ENCODE measurements around the gene IGF1.

DNA sequence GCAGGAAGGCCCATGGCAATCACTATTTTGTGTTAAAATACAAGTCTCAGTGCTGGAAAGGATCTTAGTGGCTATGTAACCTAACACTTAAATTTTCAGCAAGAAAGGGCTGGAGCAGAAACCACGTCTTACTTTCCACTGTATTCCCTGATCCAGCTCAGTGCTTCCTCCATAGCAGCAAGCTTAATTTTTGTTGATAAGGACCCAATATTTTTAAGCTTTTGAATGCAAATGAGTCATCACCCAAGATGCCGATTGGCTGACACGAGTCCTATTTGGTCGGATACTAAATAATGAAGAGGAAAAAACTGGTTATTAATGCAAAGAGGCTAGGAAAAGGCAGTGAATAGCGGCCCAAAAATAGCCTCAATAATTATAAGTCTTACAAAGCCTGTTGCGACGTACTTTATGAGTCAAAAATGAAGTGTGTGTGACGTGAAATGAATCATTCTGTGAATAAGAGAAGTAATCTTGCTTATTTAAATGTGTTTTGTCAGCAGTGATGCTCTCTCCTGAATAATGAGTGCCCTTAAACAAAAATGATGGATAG is 46.9 kb upstream of the IGF1 start:
- TF ChIP-seq, protein P1, sequence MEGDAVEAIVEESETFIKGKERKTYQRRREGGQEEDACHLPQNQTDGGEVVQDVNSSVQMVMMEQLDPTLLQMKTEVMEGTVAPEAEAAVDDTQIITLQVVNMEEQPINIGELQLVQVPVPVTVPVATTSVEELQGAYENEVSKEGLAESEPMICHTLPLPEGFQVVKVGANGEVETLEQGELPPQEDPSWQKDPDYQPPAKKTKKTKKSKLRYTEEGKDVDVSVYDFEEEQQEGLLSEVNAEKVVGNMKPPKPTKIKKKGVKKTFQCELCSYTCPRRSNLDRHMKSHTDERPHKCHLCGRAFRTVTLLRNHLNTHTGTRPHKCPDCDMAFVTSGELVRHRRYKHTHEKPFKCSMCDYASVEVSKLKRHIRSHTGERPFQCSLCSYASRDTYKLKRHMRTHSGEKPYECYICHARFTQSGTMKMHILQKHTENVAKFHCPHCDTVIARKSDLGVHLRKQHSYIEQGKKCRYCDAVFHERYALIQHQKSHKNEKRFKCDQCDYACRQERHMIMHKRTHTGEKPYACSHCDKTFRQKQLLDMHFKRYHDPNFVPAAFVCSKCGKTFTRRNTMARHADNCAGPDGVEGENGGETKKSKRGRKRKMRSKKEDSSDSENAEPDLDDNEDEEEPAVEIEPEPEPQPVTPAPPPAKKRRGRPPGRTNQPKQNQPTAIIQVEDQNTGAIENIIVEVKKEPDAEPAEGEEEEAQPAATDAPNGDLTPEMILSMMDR (IDR thresholded peaks at IDR 0.05): no peak
- TF ChIP-seq POLR2A (IDR thresholded peaks at IDR 0.05): no peak

All from adrenal gland (tissue), 5 donors.